ENCODE results near the gene INTS14. TPM values are rescaled to one million over a fixed set of nuclear protein-coding genes. Genes with fewer than 3 reads are reported as not detected.
"Not testable (repeated sequence)": the region's sequence is repeated elsewhere in the genome, so short reads cannot be mapped to it uniquely, and the experiment has no call there.

INTS14 gene
- total RNA-seq, 1 donor from 2014 or later, result 28.7 TPM

DNA sequence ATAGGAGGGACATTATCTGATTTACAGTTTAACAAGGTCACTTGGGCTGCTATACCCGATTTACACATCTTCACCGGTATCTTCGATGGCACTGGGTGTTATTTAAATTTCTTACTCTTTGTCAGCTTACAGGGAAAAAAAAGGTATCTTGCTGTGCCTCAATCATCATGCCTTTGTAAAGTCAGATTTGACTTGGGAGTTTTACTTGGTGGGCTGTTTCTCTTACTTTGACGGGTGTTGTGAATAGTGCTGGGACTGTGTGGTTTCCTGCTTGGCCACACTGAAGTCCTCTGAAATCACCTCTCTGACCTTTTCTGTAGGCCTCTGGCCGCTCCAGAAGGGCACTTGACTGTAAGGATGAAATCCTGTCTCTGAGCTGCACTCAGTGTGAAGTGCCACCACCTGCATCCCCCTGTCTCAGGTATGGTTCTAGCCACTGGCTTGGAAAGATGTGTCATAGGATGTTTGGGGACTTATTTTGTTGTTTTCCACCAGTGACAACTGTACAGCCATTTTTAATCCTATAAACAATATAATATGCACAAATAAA is 7.7 kb upstream of the INTS14 start:
- FAIRE-seq, result no peak
- TF ChIP-seq, protein P1, sequence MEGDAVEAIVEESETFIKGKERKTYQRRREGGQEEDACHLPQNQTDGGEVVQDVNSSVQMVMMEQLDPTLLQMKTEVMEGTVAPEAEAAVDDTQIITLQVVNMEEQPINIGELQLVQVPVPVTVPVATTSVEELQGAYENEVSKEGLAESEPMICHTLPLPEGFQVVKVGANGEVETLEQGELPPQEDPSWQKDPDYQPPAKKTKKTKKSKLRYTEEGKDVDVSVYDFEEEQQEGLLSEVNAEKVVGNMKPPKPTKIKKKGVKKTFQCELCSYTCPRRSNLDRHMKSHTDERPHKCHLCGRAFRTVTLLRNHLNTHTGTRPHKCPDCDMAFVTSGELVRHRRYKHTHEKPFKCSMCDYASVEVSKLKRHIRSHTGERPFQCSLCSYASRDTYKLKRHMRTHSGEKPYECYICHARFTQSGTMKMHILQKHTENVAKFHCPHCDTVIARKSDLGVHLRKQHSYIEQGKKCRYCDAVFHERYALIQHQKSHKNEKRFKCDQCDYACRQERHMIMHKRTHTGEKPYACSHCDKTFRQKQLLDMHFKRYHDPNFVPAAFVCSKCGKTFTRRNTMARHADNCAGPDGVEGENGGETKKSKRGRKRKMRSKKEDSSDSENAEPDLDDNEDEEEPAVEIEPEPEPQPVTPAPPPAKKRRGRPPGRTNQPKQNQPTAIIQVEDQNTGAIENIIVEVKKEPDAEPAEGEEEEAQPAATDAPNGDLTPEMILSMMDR (IDR thresholded peaks at IDR 0.05; ENCODE audit: insufficient read depth, low read length, severe bottlenecking), result no peak
- no peak overlapping the region for H3K4me3 ChIP-seq (ENCODE audit: low read depth, low read length)
- no peak for DNase-seq (ENCODE audit: low read depth)
- H3K36me3 ChIP-seq (ENCODE audit: control insufficient read depth, insufficient read depth, low read length), result no peaks in the 10 kb centered on the region
- H3K27me3 ChIP-seq (ENCODE audit: control insufficient read depth, insufficient read depth, low read length), result no peaks in the 10 kb centered on the region

DNA sequence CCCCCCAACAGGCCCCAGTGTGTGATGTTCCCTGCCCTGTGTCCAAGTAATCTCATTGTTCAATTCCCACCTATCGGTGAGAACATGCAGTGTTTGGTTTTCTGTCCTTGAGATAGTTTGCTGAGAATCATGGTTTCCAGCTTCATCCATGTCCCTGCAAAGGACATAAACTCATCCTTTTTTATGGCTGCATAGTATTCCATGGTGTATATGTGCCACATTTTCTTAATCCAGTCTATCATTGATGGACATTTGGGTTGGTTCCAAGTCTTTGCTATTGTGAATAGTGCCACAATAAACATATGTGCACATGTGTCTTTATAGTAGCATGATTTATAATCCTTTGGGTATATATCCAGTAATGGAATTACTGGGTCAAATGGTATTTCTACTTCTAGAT is 5.0 kb upstream of the INTS14 start:
- H3K4me3 ChIP-seq (ENCODE audit: low read depth, low read length); H3K27me3 ChIP-seq (ENCODE audit: control insufficient read depth, insufficient read depth, low read length); FAIRE-seq; H3K36me3 ChIP-seq (ENCODE audit: control insufficient read depth, insufficient read depth, low read length); DNase-seq (ENCODE audit: low read depth): not testable (repeated sequence)

DNA sequence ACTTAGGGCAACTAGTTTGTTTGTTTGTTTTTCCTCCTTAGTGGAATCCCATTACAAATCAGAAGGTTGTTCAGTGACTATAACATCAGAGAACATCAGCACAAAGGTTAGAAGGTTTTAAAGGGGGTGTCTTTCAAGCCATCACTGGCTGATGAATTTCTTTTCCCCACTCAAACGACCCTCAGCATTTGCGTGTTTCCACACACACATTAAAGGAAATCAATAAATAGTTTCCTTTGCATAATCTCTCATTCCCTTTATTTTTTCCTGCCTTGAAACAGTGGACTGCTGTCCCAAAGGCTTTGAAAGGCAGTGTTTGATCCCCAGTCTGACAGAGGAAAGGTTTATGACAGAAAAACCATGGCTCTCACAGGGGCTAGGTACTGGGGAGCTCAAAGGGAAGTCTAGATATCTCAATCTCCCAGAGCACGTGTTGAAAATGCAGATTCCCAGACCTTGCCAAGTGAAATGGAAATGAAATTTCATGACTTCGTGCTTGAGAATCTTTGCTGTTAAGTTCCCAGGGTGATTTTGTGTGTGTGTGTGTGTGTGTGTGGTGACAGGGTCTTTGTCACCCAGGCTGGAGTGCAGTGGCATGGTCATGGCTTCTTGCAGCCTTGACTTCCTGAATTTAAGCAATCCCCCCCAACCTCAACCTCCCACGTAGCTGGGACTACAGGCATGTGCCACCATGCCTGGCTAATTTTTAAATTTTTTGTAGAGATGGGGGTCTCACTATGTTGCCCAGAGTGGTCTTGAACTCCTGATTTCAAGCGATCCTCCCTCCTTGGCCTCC is 2.2 kb upstream of the INTS14 start:
- DNase-seq (ENCODE audit: low read depth) (no peak), FAIRE-seq (no peak)
- TF ChIP-seq, protein P1 (IDR thresholded peaks at IDR 0.05; ENCODE audit: insufficient read depth, low read length, severe bottlenecking), result no peak

DNA sequence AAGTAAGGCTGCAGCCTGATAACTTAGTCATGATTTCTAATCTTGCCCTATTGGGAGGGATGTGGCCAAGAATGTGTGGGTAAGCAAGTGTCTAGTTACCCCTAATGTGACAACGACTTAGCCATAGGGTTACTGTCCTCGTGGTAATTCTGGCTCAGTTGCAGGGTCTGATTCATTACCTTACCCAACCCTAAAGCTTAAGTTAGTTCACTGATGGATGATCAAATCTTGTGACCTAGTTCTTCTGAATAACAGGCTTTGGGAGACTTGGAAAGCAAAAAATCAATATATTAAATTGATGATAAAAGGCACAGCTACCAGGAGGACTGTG is 1.6 kb upstream of the INTS14 start:
- Histone ChIP-seq H3K27me3 (ENCODE audit: control insufficient read depth, insufficient read depth, low read length) (no peaks in the 10 kb centered on the region), H3K36me3 (ENCODE audit: control insufficient read depth, insufficient read depth, low read length) (no peaks in the 10 kb centered on the region), H3K4me3 (ENCODE audit: low read depth, low read length) (no peak overlapping the region)
- FAIRE-seq, result no peak
- peak; percentile 45 for DNase-seq (ENCODE audit: low read depth)
- TF ChIP-seq, protein P1 (IDR thresholded peaks at IDR 0.05; ENCODE audit: insufficient read depth, low read length, severe bottlenecking), result no peak

More for the DNA sequence above, 2.2 kb upstream of the INTS14 start:
- no peaks in the 10 kb centered on the region for H3K36me3 ChIP-seq (ENCODE audit: control insufficient read depth, insufficient read depth, low read length)
- no peak overlapping the region for H3K4me3 ChIP-seq (ENCODE audit: low read depth, low read length)
- H3K27me3 ChIP-seq (ENCODE audit: control insufficient read depth, insufficient read depth, low read length), result no peaks in the 10 kb centered on the region

DNA sequence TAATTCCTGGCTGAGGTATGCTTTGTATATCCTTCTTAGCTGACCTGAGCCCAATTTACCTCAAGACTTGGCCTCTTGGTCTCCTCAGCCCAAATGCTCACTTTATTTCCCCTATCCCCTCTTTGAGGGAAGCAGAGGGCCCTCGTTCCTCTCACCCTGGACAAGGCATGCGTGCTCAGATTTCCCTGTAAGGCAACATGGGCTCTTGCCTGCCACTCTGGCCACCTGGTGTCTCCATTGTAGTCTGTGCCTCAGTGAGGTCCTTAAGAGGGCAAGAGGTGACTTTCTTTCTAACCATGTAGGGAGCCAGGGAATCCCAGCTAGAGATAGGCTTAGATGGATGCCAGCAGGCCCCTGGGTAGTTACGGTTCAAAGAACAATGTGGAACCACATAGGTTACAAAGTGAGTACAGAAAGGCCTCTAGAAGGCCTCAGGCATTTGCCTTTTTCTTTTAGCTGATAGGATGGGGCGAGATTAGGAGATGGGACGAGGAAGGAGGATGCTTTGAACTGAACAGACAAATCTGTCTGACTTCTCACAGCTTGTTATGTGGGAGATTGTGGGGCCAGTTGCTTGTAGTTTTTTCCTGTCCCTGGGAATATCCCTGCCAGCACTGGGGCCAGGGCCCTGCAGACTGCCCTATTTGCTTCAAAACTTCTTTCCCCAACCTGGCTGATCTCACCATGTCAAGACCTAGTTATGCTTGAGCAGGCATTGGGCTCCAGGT is 1.1 kb upstream of the INTS14 start:
- Histone ChIP-seq H3K4me3 (ENCODE audit: low read depth, low read length) (peak overlapping the region; percentile 69), H3K27me3 (ENCODE audit: control insufficient read depth, insufficient read depth, low read length) (no peaks in the 10 kb centered on the region), H3K36me3 (ENCODE audit: control insufficient read depth, insufficient read depth, low read length) (no peaks in the 10 kb centered on the region)
- TF ChIP-seq, protein P1 (IDR thresholded peaks at IDR 0.05; ENCODE audit: insufficient read depth, low read length, severe bottlenecking), result no peak
- DNase-seq (ENCODE audit: low read depth) (no peak), FAIRE-seq (no peak)

DNA sequence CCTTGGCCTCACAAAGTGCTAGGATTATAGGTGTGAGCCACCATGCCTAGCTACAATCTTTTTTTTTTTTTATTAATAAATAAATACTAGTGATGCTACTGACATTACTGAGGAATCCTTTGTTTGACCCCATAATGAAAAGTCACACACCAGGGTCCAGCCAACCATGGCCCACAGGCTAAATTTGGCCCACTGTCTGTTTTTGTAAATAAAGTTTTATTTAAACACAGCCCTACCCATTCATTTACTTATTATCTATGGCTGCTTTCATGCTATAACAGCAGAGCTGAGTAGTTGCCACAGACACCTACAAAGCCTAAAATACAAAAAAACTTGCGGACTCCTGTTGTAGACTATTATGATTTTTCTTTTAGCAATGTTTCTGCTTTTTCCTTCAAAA is 7.4 kb downstream of the INTS14 start:
- TF ChIP-seq, protein P1 (IDR thresholded peaks at IDR 0.05; ENCODE audit: insufficient read depth, low read length, severe bottlenecking), result no peak
- no peak for DNase-seq (ENCODE audit: low read depth)
- no peak for FAIRE-seq
- H3K36me3 ChIP-seq (ENCODE audit: control insufficient read depth, insufficient read depth, low read length), result peaks cover 9% of the 10 kb centered on the region
- no peaks in the 10 kb centered on the region for H3K27me3 ChIP-seq (ENCODE audit: control insufficient read depth, insufficient read depth, low read length)
- H3K4me3 ChIP-seq (ENCODE audit: low read depth, low read length), result no peak overlapping the region

Measured in bronchial epithelial cell (primary cell).